Left lung (tissue), 10 donors: ENCODE results near the gene GMFB. TPM values are rescaled to one million over a fixed set of nuclear protein-coding genes. Genes with fewer than 3 reads are reported as not detected.

Source experiments
- ATAC-seq: fragments of 200-7000 bp; cut with Tn5 transposase; one replicate; pipeline ENCODE4 v1.9.1; 2020; ENCODE audit warnings: moderate library complexity
- DNase-seq, 4 donors: peaks; one replicate each; pipeline ENCODE4 v3.0.0-alpha.2; 2013 to 2020
- H3K27ac ChIP-seq, 2 donors: fragments of 200-600 bp; sonication (generic) in 1 of 2; one replicate each; pipeline versions ENCODE4 v1.5.0 to v1.8.0; 2020 to 2021
- H3K27me3 ChIP-seq, 2 donors: fragments of 200-600 bp; sonication (generic) in 1 of 2; one replicate each; pipeline versions ENCODE4 v1.5.0 to v1.8.0; 2020 to 2021
- H3K36me3 ChIP-seq, 2 donors: fragments of 200-600 bp; sonication (generic) in 1 of 2; one replicate each; pipeline versions ENCODE4 v1.5.0 to v1.8.0; 2020 to 2021
- H3K4me1 ChIP-seq, 2 donors: fragments of 200-600 bp; one replicate each; pipeline ENCODE4 v1.8.0; 2021
- H3K4me3 ChIP-seq, 2 donors: fragments of 200-600 bp; sonication (generic) in 1 of 2; one replicate each; pipeline versions ENCODE4 v1.5.0 to v1.8.0; 2020 to 2021; ENCODE audit warnings: mild to moderate bottlenecking in 1 of 2
- H3K9me3 ChIP-seq, 2 donors: fragments of 200-600 bp; sonication (generic) in 1 of 2; one replicate each; pipeline versions ENCODE4 v1.5.0 to v1.8.0; 2020 to 2021
- intact Hi-C, 2 donors: fragments of 100-400 bp; cut with DNase I; formaldehyde crosslinking; loops; one replicate each; pipeline versions ENCODE4 v1.11.2 to v1.14.2; 2022
- polyA plus RNA-seq, 6 donors: library from polyadenylated mRNA; unstranded; fragments of 120-200 nt; gene quantifications; one replicate each; pipeline ENCODE4 v1.2.1, GENCODE V29; 2013; ENCODE audit not compliant: insufficient read length in 6 of 6
- total RNA-seq, 2 donors: library from RNA; stranded (reverse); fragmentation: NEBNext Ultra II Directional; extraction: Animal tissue kit (Norgen Biotek cat#: 25700); gene quantifications; one replicate each; pipeline ENCODE4 v1.2.1, GENCODE V29; 2021
- TF ChIP-seq, protein P1 (sequence below), 2 donors: fragments of 200-600 bp; sonication (generic) in 1 of 2; IDR thresholded peaks; one replicate each; pipeline versions ENCODE4 v1.5.0 to v1.8.0; 2021; ENCODE audit warnings: antibody characterized with exemption in 2 of 2
- donor health status: DM: no; HTN: yes; CAD: no.
- donor health status: DM: no; HTN: no; CAD: no.

The GMFB gene
- total and polyA plus RNA-seq, 8 donors, result 54.8 to 73.9 (median 70.4) TPM

- Histone ChIP-seq H3K9me3 (no peaks in the 10 kb centered on the region), H3K4me1 (no peaks in the 10 kb centered on the region), H3K27me3 (no peaks in the 10 kb centered on the region), H3K4me3 (no peak overlapping the region), H3K36me3 (peaks cover 0 to 40% of the 10 kb centered on the region in 2 donors), H3K27ac (no peak overlapping the region)
- TF ChIP-seq, protein P1, sequence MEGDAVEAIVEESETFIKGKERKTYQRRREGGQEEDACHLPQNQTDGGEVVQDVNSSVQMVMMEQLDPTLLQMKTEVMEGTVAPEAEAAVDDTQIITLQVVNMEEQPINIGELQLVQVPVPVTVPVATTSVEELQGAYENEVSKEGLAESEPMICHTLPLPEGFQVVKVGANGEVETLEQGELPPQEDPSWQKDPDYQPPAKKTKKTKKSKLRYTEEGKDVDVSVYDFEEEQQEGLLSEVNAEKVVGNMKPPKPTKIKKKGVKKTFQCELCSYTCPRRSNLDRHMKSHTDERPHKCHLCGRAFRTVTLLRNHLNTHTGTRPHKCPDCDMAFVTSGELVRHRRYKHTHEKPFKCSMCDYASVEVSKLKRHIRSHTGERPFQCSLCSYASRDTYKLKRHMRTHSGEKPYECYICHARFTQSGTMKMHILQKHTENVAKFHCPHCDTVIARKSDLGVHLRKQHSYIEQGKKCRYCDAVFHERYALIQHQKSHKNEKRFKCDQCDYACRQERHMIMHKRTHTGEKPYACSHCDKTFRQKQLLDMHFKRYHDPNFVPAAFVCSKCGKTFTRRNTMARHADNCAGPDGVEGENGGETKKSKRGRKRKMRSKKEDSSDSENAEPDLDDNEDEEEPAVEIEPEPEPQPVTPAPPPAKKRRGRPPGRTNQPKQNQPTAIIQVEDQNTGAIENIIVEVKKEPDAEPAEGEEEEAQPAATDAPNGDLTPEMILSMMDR (IDR thresholded peaks at IDR 0.05), result no peak
- DNase-seq, result no peak
- no peak for ATAC-seq
- intact Hi-C loops, result no loop called here
Observed at GRCh38 chr14:54524410-54524809, 35.6 kb upstream of the GMFB start.

- Histone ChIP-seq H3K4me3 (no peak overlapping the region), H3K27ac (no peak overlapping the region), H3K9me3 (peaks cover 5 to 16% of the 10 kb centered on the region in 2 donors), H3K27me3 (no peaks in the 10 kb centered on the region), H3K36me3 (peaks cover 0 to 6% of the 10 kb centered on the region in 2 donors), H3K4me1 (peaks cover 0 to 5% of the 10 kb centered on the region in 2 donors)
- no peak for ATAC-seq
- TF ChIP-seq, protein P1 (IDR thresholded peaks at IDR 0.05), result no peak
- DNase-seq, result no peak
- intact Hi-C loops, result no loop called here
Observed at GRCh38 chr14:54516709-54517108, 27.9 kb upstream of the GMFB start.

DNA sequence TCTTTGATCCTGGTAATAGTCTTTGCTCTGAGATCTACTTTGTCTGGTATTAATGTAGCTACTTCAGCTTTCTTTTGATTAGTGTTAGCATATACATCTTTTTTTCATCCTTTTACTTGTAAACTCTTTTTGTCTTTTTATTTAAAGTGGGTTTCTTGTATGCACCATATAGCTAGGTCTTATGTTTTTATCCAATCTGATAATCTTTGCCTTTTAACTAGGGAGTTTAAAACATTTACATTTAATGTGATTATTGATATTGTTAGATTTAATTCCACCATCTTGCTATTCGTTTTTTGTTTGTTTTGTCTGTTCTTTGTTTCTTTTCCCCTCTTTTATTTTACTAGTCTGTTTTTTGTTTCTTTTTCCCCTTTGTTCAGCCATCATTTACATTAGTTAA, 26.9 kb upstream of the GMFB start:
- no peak for DNase-seq
- TF ChIP-seq, protein P1 (IDR thresholded peaks at IDR 0.05), result no peak

DNA sequence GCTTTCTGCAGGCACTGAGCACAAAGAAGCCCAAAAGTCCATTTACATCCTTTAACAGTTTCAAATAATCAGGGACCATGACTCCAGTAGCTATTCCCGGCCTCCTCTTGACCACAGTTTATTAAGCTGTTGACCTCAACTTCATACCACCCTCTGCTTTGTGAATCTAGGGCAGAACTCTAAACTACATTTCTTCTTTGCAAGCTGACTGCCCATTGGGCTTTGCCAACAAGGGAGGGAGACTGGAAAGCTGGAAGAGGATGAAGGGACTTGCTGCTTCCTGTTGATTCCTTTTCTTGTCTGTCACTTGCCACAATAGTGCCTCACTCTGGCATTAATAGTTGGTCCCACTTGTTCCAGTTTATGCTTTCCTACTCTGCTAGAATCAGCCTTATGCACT, 23.6 kb upstream of the GMFB start:
- no peaks in the 10 kb centered on the region for H3K27me3 ChIP-seq

More for the DNA sequence above, 26.9 kb upstream of the GMFB start:
- peaks cover 0 to 6% of the 10 kb centered on the region in 2 donors for H3K36me3 ChIP-seq
- H3K9me3 ChIP-seq, result peaks cover 5 to 16% of the 10 kb centered on the region in 2 donors
- no peak overlapping the region for H3K27ac ChIP-seq
- ATAC-seq, result no peak
- no peaks in the 10 kb centered on the region for H3K27me3 ChIP-seq
- intact Hi-C loops, result no loop called here
- H3K4me1 ChIP-seq, result peaks cover 4 to 16% of the 10 kb centered on the region in 2 donors
- no peak overlapping the region for H3K4me3 ChIP-seq

More for the DNA sequence above, 23.6 kb upstream of the GMFB start:
- no peak for DNase-seq
- Histone ChIP-seq H3K9me3 (peaks cover 5 to 16% of the 10 kb centered on the region in 2 donors), H3K4me1 (peaks cover 6 to 24% of the 10 kb centered on the region in 2 donors), H3K36me3 (peaks cover 0 to 6% of the 10 kb centered on the region in 2 donors), H3K4me3 (no peak overlapping the region), H3K27ac (no peak overlapping the region)
- no peak for ATAC-seq
- intact Hi-C loops, result no loop called here
- TF ChIP-seq, protein P1 (IDR thresholded peaks at IDR 0.05), result no peak
